GM18870 (cell line): ENCODE data around the gene SHKBP1.

ENCODE experiments used
- ATAC-seq: cut with Tn5 transposase; IDR thresholded peaks from one replicate; pipeline ENCODE4 v1.9.1; 2021; ENCODE audit warnings: moderate library complexity; ENCODE audit not compliant: unreplicated experiment

Gene SHKBP1

GRCh38 chr19:40600570-40601133, 24.0 kb downstream of the SHKBP1 start:
- no peak for ATAC-seq

GRCh38 chr19:40601134-40601974, 24.7 kb downstream of the SHKBP1 start, which contains the start of gene LTBP4:
Gene LTBP4, plus strand, starts transcription at chr19:40601369. Its CDS starts 19 bp downstream, at chr19:40601388.
- no peak for ATAC-seq

GRCh38 chr19:40603071-40603388, 26.4 kb downstream of the SHKBP1 start:
- ATAC-seq, result no peak

GRCh38 chr19:40603389-40604170, 26.9 kb downstream of the SHKBP1 start:
- ATAC-seq, result peak; percentile 60

- no peak for ATAC-seq
Observed at GRCh38 chr19:40604171-40604646, 27.5 kb downstream of the SHKBP1 start.

GRCh38 chr19:40604647-40605215, 28.1 kb downstream of the SHKBP1 start:
- no peak for ATAC-seq

- no peak for ATAC-seq
Observed at GRCh38 chr19:40605216-40605971, 28.7 kb downstream of the SHKBP1 start.

- ATAC-seq, result no peak
Observed at GRCh38 chr19:40607311-40608239, 30.9 kb downstream of the SHKBP1 start.

- ATAC-seq, result no peak
Observed at GRCh38 chr19:40608240-40608621, 31.6 kb downstream of the SHKBP1 start.

GRCh38 chr19:40608957-40609356, 32.3 kb downstream of the SHKBP1 start:
- ATAC-seq, result no peak

GRCh38 chr19:40609561-40610395, 33.1 kb downstream of the SHKBP1 start:
- no peak for ATAC-seq

GRCh38 chr19:40610396-40611064, 33.9 kb downstream of the SHKBP1 start:
- ATAC-seq, result no peak

GRCh38 chr19:40611096-40611495, 34.4 kb downstream of the SHKBP1 start:
- ATAC-seq, result no peak

- no peak for ATAC-seq
Observed at GRCh38 chr19:40611900-40612698, 35.4 kb downstream of the SHKBP1 start.

GRCh38 chr19:40612831-40613689, 36.4 kb downstream of the SHKBP1 start:
- ATAC-seq, result no peak
